ENCODE results near the gene DRICH1. TPM values are rescaled to one million over a fixed set of nuclear protein-coding genes. Genes with fewer than 3 reads are reported as not detected.

The DRICH1 gene
- total RNA-seq, 1 experiment from 2014 or later, result not detected

- POLR2A ChIA-PET, result no interaction called here
- TF ChIP-seq TCF7L2 (IDR thresholded peaks at IDR 0.05; ENCODE audit: low read depth, low read length) (no peak), POLR2AphosphoS5 (IDR thresholded peaks at IDR 0.05; ENCODE audit: low read depth, low read length) (no peak)
- no peak for DNase-seq (ENCODE audit: low read depth, low spot score)
- Histone ChIP-seq H3K27me3 (ENCODE audit: control insufficient read depth, insufficient read depth, low read length) (no peaks in the 10 kb centered on the region), H3K4me1 (ENCODE audit: control insufficient read depth, insufficient read depth, low read length) (no peaks in the 10 kb centered on the region), H3K27ac (ENCODE audit: low read length) (no peak overlapping the region), H3K9me3 (ENCODE audit: control insufficient read depth, insufficient read depth, low read depth, low read length) (no peaks in the 10 kb centered on the region), H3K4me3 (ENCODE audit: low read depth in 2 of 2, low read length in 2 of 2) (no peak overlapping the region), H3K36me3 (ENCODE audit: control insufficient read depth, insufficient read depth, low read length) (no peaks in the 10 kb centered on the region)
- no peak for ATAC-seq
- intact Hi-C loops (cut with micrococcal nuclease; ENCODE audit: unreplicated experiment), result no loop called here
- CTCF ChIA-PET, result no interaction called here
- no TSS peak for BruUV-seq (replicated peaks)
- in situ Hi-C loops (cut with HindIII; ENCODE audit: low pct_unique_long_range_greater_than_20kb, low sequenced_read_pairs), result no loop called here
Observed at GRCh38 chr22:23583836-23584235, 48.3 kb downstream of the DRICH1 start.

GRCh38 chr22:23583153-23583552, 49.0 kb downstream of the DRICH1 start:
- in situ Hi-C loops (cut with HindIII; ENCODE audit: low pct_unique_long_range_greater_than_20kb, low sequenced_read_pairs) (no loop called here), intact Hi-C loops (cut with micrococcal nuclease; ENCODE audit: unreplicated experiment) (no loop called here)
- DNase-seq (ENCODE audit: low read depth, low spot score) (no peak), ATAC-seq (no peak)
- POLR2A ChIA-PET, result no interaction called here
- CTCF ChIA-PET, result no interaction called here
- no peak for TF ChIP-seq REST (IDR thresholded peaks at IDR 0.05; ENCODE audit: insufficient read depth in 1 of 2, low read depth in 2 of 2, low read length in 1 of 2)
- TF ChIP-seq CTCF (IDR thresholded peaks at IDR 0.05), result no peak
- TF ChIP-seq SIN3A (IDR thresholded peaks at IDR 0.05; ENCODE audit: borderline replicate concordance, insufficient read depth, low read depth, low read length), result no peak
- TF ChIP-seq POLR2AphosphoS5 (IDR thresholded peaks at IDR 0.05; ENCODE audit: low read depth, low read length), result no peak
- TF ChIP-seq TCF7L2 (IDR thresholded peaks at IDR 0.05; ENCODE audit: low read depth, low read length), result no peak
- H3K36me3 ChIP-seq (ENCODE audit: control insufficient read depth, insufficient read depth, low read length), result no peaks in the 10 kb centered on the region
- H3K27ac ChIP-seq (ENCODE audit: low read length), result no peak overlapping the region
- H3K9me3 ChIP-seq (ENCODE audit: control insufficient read depth, insufficient read depth, low read depth, low read length), result no peaks in the 10 kb centered on the region
- no peaks in the 10 kb centered on the region for H3K4me1 ChIP-seq (ENCODE audit: control insufficient read depth, insufficient read depth, low read length)
- no peak overlapping the region for H3K4me3 ChIP-seq (ENCODE audit: low read depth in 2 of 2, low read length in 2 of 2)
- no peaks in the 10 kb centered on the region for H3K27me3 ChIP-seq (ENCODE audit: control insufficient read depth, insufficient read depth, low read length)
- BruUV-seq (replicated peaks), result no TSS peak

GRCh38 chr22:23581260-23581650, 50.9 kb downstream of the DRICH1 start:
- intact Hi-C loops (cut with micrococcal nuclease; ENCODE audit: unreplicated experiment), result no loop called here
- no peak for TF ChIP-seq SIN3A (IDR thresholded peaks at IDR 0.05; ENCODE audit: borderline replicate concordance, insufficient read depth, low read depth, low read length)
- no peak for TF ChIP-seq CTCF (IDR thresholded peaks at IDR 0.05)
- no peak for TF ChIP-seq POLR2AphosphoS5 (IDR thresholded peaks at IDR 0.05; ENCODE audit: low read depth, low read length)
- no peak for TF ChIP-seq REST (IDR thresholded peaks at IDR 0.05; ENCODE audit: insufficient read depth in 1 of 2, low read depth in 2 of 2, low read length in 1 of 2)
- no peak for TF ChIP-seq TCF7L2 (IDR thresholded peaks at IDR 0.05; ENCODE audit: low read depth, low read length)

More at GRCh38 chr22:23581260-23581650, 50.9 kb downstream of the DRICH1 start:
- ChIA-PET POLR2A (interaction anchor here (0.6 kb wide), 1 partner anchor 196 kb away, joined by 5 read pairs; no protein-coding TSS in a partner anchor), CTCF (no interaction called here)
- Histone ChIP-seq H3K36me3 (ENCODE audit: control insufficient read depth, insufficient read depth, low read length) (no peaks in the 10 kb centered on the region), H3K4me3 (ENCODE audit: low read depth in 2 of 2, low read length in 2 of 2) (no peak overlapping the region), H3K9me3 (ENCODE audit: control insufficient read depth, insufficient read depth, low read depth, low read length) (no peaks in the 10 kb centered on the region), H3K27ac (ENCODE audit: low read length) (no peak overlapping the region), H3K4me1 (ENCODE audit: control insufficient read depth, insufficient read depth, low read length) (no peaks in the 10 kb centered on the region), H3K27me3 (ENCODE audit: control insufficient read depth, insufficient read depth, low read length) (no peaks in the 10 kb centered on the region)
- in situ Hi-C loops (cut with HindIII; ENCODE audit: low pct_unique_long_range_greater_than_20kb, low sequenced_read_pairs), result no loop called here
- DNase-seq (ENCODE audit: low read depth, low spot score) (no peak), ATAC-seq (no peak)
- no TSS peak for BruUV-seq (replicated peaks)
